HEK293 (cell line): Measurements from ENCODE around the gene DPYD.

ENCODE experiments used
- HOXD13 ChIP-seq: sonication (generic); formaldehyde crosslinking; IDR thresholded peaks from 2 replicates; pipeline ENCODE4 v1.8.0; 2022; ENCODE audit warnings: missing genetic modification reagents, borderline replicate concordance
- PATZ1 ChIP-seq: fragments of 450-650 bp; formaldehyde crosslinking; IDR thresholded peaks from 2 replicates; pipeline ENCODE4 v1.5.1; 2016; ENCODE audit warnings: missing biosample characterization, missing genetic modification characterization
- REST ChIP-seq: fragments of 450-650 bp; formaldehyde crosslinking; IDR thresholded peaks from 2 replicates; pipeline ENCODE4 v1.5.1; 2016; ENCODE audit warnings: missing biosample characterization, missing genetic modification characterization
- YY1 ChIP-seq: fragments of 450-650 bp; formaldehyde crosslinking; IDR thresholded peaks from 2 replicates; pipeline ENCODE4 v1.5.1; 2018; ENCODE audit warnings: missing biosample characterization, missing genetic modification characterization
- ZBTB10 ChIP-seq: fragments of 450-650 bp; formaldehyde crosslinking; IDR thresholded peaks from 2 replicates; pipeline ENCODE4 v1.5.1; 2016; ENCODE audit warnings: missing biosample characterization, missing genetic modification characterization
- ZFP41 ChIP-seq: fragments of 450-650 bp; formaldehyde crosslinking; IDR thresholded peaks from 2 replicates; pipeline ENCODE4 v1.5.1; 2016; ENCODE audit warnings: missing biosample characterization, missing genetic modification characterization, borderline replicate concordance
- ZNF121 ChIP-seq: fragments of 450-650 bp; formaldehyde crosslinking; IDR thresholded peaks from 2 replicates; pipeline ENCODE4 v1.5.1; 2016; ENCODE audit warnings: missing biosample characterization, missing genetic modification characterization
- ZNF449 ChIP-seq: fragments of 450-650 bp; formaldehyde crosslinking; IDR thresholded peaks from 2 replicates; pipeline ENCODE4 v1.5.1; 2017; ENCODE audit warnings: missing biosample characterization, mild to moderate bottlenecking, missing genetic modification characterization, moderate library complexity
- ZNF623 ChIP-seq: fragments of 450-650 bp; formaldehyde crosslinking; IDR thresholded peaks from 2 replicates; pipeline ENCODE4 v1.5.1; 2016; ENCODE audit warnings: missing biosample characterization, missing genetic modification characterization
- ZNF777 ChIP-seq: fragments of 450-650 bp; formaldehyde crosslinking; IDR thresholded peaks from 2 replicates; pipeline ENCODE4 v1.5.1; 2017; ENCODE audit warnings: missing biosample characterization, missing genetic modification characterization, borderline replicate concordance
- TF ChIP-seq, protein P1 (sequence below): fragments of 450-650 bp; formaldehyde crosslinking; IDR thresholded peaks from 2 replicates; pipeline ENCODE4 v1.5.1; 2016; ENCODE audit warnings: missing biosample characterization, missing genetic modification characterization
- TF ChIP-seq, protein P2 (sequence below): fragments of 450-650 bp; formaldehyde crosslinking; IDR thresholded peaks from 2 replicates; pipeline ENCODE4 v1.5.1; 2016; ENCODE audit warnings: missing biosample characterization, missing genetic modification characterization

DNA sequence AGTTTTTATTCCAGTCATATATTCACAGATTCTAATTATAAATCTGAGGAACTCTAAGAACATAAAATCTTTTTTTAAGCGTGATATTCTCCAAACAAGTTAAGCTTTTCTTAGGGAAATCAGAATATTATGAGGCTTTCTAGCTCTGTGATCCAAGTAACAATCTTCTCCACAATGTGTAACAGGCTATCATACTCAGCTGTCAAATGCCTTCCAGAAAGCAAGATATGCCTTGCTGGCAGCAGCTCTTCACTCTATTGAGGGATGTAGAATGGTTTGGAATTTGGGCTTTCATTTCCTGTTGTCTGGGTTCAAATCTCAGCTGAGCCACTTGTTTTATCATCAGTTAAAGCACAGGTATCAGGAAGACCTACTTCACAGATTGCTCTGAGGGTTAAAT is 752.8 kb downstream of the DPYD start:
- TF ChIP-seq, protein P1, sequence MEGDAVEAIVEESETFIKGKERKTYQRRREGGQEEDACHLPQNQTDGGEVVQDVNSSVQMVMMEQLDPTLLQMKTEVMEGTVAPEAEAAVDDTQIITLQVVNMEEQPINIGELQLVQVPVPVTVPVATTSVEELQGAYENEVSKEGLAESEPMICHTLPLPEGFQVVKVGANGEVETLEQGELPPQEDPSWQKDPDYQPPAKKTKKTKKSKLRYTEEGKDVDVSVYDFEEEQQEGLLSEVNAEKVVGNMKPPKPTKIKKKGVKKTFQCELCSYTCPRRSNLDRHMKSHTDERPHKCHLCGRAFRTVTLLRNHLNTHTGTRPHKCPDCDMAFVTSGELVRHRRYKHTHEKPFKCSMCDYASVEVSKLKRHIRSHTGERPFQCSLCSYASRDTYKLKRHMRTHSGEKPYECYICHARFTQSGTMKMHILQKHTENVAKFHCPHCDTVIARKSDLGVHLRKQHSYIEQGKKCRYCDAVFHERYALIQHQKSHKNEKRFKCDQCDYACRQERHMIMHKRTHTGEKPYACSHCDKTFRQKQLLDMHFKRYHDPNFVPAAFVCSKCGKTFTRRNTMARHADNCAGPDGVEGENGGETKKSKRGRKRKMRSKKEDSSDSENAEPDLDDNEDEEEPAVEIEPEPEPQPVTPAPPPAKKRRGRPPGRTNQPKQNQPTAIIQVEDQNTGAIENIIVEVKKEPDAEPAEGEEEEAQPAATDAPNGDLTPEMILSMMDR (tag by site-specific recombination) = no peak
- no peak for TF ChIP-seq YY1 (tag by site-specific recombination)
- TF ChIP-seq ZNF777 (tag by site-specific recombination) = no peak
- TF ChIP-seq PATZ1 = no peak
- no peak for TF ChIP-seq ZFP41 (tag by site-specific recombination)
- no peak for TF ChIP-seq REST (tag by site-specific recombination)
- no peak for TF ChIP-seq ZNF121
- TF ChIP-seq ZNF623 (tag by site-specific recombination) = no peak
- TF ChIP-seq ZNF449 (tag by site-specific recombination) = no peak
- TF ChIP-seq ZBTB10 (tag by site-specific recombination) = no peak
- TF ChIP-seq, protein P2, sequence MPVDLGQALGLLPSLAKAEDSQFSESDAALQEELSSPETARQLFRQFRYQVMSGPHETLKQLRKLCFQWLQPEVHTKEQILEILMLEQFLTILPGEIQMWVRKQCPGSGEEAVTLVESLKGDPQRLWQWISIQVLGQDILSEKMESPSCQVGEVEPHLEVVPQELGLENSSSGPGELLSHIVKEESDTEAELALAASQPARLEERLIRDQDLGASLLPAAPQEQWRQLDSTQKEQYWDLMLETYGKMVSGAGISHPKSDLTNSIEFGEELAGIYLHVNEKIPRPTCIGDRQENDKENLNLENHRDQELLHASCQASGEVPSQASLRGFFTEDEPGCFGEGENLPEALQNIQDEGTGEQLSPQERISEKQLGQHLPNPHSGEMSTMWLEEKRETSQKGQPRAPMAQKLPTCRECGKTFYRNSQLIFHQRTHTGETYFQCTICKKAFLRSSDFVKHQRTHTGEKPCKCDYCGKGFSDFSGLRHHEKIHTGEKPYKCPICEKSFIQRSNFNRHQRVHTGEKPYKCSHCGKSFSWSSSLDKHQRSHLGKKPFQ (tag by site-specific recombination) = no peak
- no peak for TF ChIP-seq HOXD13 (CRISPR knock-in tag)
